ENCODE results near the gene LMO2. TPM values are rescaled to one million over a fixed set of nuclear protein-coding genes. Genes with fewer than 3 reads are reported as not detected.

The LMO2 gene
- total RNA-seq, 1 donor from 2014 or later: 2.5 TPM

GRCh38 chr11:33906484-33907186 lies 14.8 kb upstream of the LMO2 start:
- TF ChIP-seq CTCF (IDR thresholded peaks at IDR 0.05; ENCODE audit: insufficient read depth, low read length, poor library complexity, severe bottlenecking): no peak

GRCh38 chr11:33904102-33904501 lies 12.2 kb upstream of the LMO2 start:
- Histone ChIP-seq H3K4me3 (ENCODE audit: low read depth, low read length) (no peak overlapping the region), H3K36me3 (ENCODE audit: control insufficient read depth, insufficient read depth, low read length) (no peaks in the 10 kb centered on the region), H3K27me3 (ENCODE audit: control insufficient read depth, insufficient read depth, low read length) (peaks cover 6% of the 10 kb centered on the region)
- DNase-seq (ENCODE audit: low read depth): no peak
- TF ChIP-seq CTCF (IDR thresholded peaks at IDR 0.05; ENCODE audit: insufficient read depth, low read length, poor library complexity, severe bottlenecking): no peak

More at GRCh38 chr11:33906484-33907186, 14.8 kb upstream of the LMO2 start:
- peaks cover 6% of the 10 kb centered on the region for H3K27me3 ChIP-seq (ENCODE audit: control insufficient read depth, insufficient read depth, low read length)
- H3K4me3 ChIP-seq (ENCODE audit: low read depth, low read length): no peak overlapping the region
- no peak for DNase-seq (ENCODE audit: low read depth)
- no peaks in the 10 kb centered on the region for H3K36me3 ChIP-seq (ENCODE audit: control insufficient read depth, insufficient read depth, low read length)

GRCh38 chr11:33900159-33900840 lies 8.4 kb upstream of the LMO2 start:
- Histone ChIP-seq H3K4me3 (ENCODE audit: low read depth, low read length) (no peak overlapping the region), H3K36me3 (ENCODE audit: control insufficient read depth, insufficient read depth, low read length) (no peaks in the 10 kb centered on the region), H3K27me3 (ENCODE audit: control insufficient read depth, insufficient read depth, low read length) (peaks cover 4% of the 10 kb centered on the region)
- no peak for DNase-seq (ENCODE audit: low read depth)
- no peak for TF ChIP-seq CTCF (IDR thresholded peaks at IDR 0.05; ENCODE audit: insufficient read depth, low read length, poor library complexity, severe bottlenecking)

GRCh38 chr11:33899400-33900037 lies 7.6 kb upstream of the LMO2 start:
- Histone ChIP-seq H3K27me3 (ENCODE audit: control insufficient read depth, insufficient read depth, low read length) (peaks cover 4% of the 10 kb centered on the region), H3K4me3 (ENCODE audit: low read depth, low read length) (no peak overlapping the region), H3K36me3 (ENCODE audit: control insufficient read depth, insufficient read depth, low read length) (no peaks in the 10 kb centered on the region)
- no peak for TF ChIP-seq CTCF (IDR thresholded peaks at IDR 0.05; ENCODE audit: insufficient read depth, low read length, poor library complexity, severe bottlenecking)
- DNase-seq (ENCODE audit: low read depth): peak; percentile 10

- Histone ChIP-seq H3K36me3 (ENCODE audit: control insufficient read depth, insufficient read depth, low read length) (no peaks in the 10 kb centered on the region), H3K4me3 (ENCODE audit: low read depth, low read length) (no peak overlapping the region), H3K27me3 (ENCODE audit: control insufficient read depth, insufficient read depth, low read length) (peaks cover 4% of the 10 kb centered on the region)
- TF ChIP-seq CTCF (IDR thresholded peaks at IDR 0.05; ENCODE audit: insufficient read depth, low read length, poor library complexity, severe bottlenecking): no peak
- no peak for DNase-seq (ENCODE audit: low read depth)
Observed at GRCh38 chr11:33898957-33899356, 7.1 kb upstream of the LMO2 start.

Data from kidney epithelial cell (primary cell).